ENCODE results near the gene SLC7A6OS. TPM values are rescaled to one million over a fixed set of nuclear protein-coding genes. Genes with fewer than 3 reads are reported as not detected.

Gene SLC7A6OS
- total RNA-seq, 4 donors from 2014 or later = 8.8 to 18.1 (median 10.1) TPM

DNA sequence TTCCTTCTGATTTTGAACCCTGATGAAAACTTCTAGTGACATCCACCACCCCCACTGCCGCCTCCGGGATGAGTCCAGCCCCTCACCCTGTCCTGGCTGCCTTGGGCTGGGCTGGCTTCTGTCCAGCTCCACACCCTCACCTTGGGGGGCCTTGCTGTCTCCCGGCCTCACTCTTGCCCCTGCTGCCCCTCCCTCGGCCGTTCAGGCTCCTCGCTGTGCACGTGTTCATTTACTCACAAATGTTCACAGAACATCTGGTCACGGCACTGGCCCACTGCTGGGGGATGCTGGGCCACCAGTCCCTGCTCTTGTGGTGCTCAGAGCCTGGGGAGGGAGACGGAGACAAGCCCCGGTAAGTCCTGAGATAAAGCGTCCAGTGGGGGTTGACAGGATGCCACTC, 40.7 kb upstream of the SLC7A6OS start:
- no peak for TF ChIP-seq POLR2A (IDR thresholded peaks at IDR 0.05)
- no peak for TF ChIP-seq EP300 (IDR thresholded peaks at IDR 0.05)
- no peak overlapping the region for H3K4me3 ChIP-seq
- WGBS = 89% methylated on average over 11 of the region's 11 CpGs
- no peaks in the 10 kb centered on the region for H3K9me3 ChIP-seq
- no peak for DNase-seq (ENCODE audit: low spot score in 2 of 2)
- peaks cover 6% of the 10 kb centered on the region for H3K4me1 ChIP-seq
- peaks cover 95% of the 10 kb centered on the region for H3K36me3 ChIP-seq
- no peaks in the 10 kb centered on the region for H3K27me3 ChIP-seq
- no peak overlapping the region for H3K27ac ChIP-seq

- no peak for DNase-seq (ENCODE audit: low spot score in 2 of 2)
- no peak overlapping the region for H3K27ac ChIP-seq
- WGBS = 91% methylated on average over 10 of the region's 10 CpGs
- H3K36me3 ChIP-seq = peaks cover 95% of the 10 kb centered on the region
- no peaks in the 10 kb centered on the region for H3K27me3 ChIP-seq
- H3K9me3 ChIP-seq = no peaks in the 10 kb centered on the region
- H3K4me3 ChIP-seq = no peak overlapping the region
- TF ChIP-seq EP300 (IDR thresholded peaks at IDR 0.05) = no peak
- no peak for TF ChIP-seq CTCF (IDR thresholded peaks at IDR 0.05)
- TF ChIP-seq POLR2A (IDR thresholded peaks at IDR 0.05) = no peak
- TF ChIP-seq POLR2AphosphoS5 (IDR thresholded peaks at IDR 0.05) = no peak
- H3K4me1 ChIP-seq = peaks cover 6% of the 10 kb centered on the region
Observed at GRCh38 chr16:68350813-68351350, 40.1 kb upstream of the SLC7A6OS start.

DNA sequence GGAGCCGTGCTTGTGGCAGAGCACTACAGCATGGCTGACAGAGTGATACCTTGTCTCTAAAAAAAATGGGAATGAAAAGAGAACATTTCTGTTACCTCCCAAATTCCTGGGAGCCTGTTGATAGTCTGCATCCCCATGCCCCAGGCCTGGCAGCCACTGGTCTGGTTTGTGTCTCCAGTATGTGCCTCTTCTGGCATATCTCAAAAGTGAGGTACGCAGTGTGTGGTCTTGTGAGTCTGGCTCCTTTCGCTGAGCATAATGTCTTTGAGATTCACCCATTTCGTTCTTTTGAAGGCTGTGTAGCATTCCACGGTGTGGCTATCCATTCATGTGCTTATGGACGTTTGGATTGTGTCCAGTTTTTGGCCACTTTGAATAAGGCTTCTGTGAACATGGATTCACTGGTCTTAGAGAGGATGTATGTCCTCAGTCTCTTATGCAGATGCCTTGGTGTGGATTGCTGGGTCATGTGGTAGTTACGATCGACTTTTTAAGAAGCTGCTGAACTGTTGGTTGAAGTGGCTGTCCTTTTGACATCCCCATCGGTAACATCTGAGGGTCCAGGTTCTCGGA, 39.2 kb upstream of the SLC7A6OS start:
- 88% methylated on average over 10 of the region's 10 CpGs for WGBS
- no peak for TF ChIP-seq EP300 (IDR thresholded peaks at IDR 0.05)
- no peak for TF ChIP-seq POLR2AphosphoS5 (IDR thresholded peaks at IDR 0.05)
- TF ChIP-seq CTCF (IDR thresholded peaks at IDR 0.05) = no peak
- no peak for TF ChIP-seq POLR2A (IDR thresholded peaks at IDR 0.05)
- no peak overlapping the region for H3K27ac ChIP-seq
- no peak overlapping the region for H3K4me3 ChIP-seq
- peaks cover 6% of the 10 kb centered on the region for H3K4me1 ChIP-seq
- no peaks in the 10 kb centered on the region for H3K27me3 ChIP-seq
- no peak for DNase-seq (ENCODE audit: low spot score in 2 of 2)
- H3K9me3 ChIP-seq = no peaks in the 10 kb centered on the region
- peaks cover 94% of the 10 kb centered on the region for H3K36me3 ChIP-seq

- TF ChIP-seq CTCF (IDR thresholded peaks at IDR 0.05) (no peak), POLR2AphosphoS5 (IDR thresholded peaks at IDR 0.05) (no peak), EP300 (IDR thresholded peaks at IDR 0.05) (no peak), POLR2A (IDR thresholded peaks at IDR 0.05) (no peak)
- Histone ChIP-seq H3K27me3 (no peaks in the 10 kb centered on the region), H3K4me3 (no peak overlapping the region), H3K36me3 (peaks cover 90% of the 10 kb centered on the region), H3K27ac (no peak overlapping the region), H3K4me1 (peaks cover 6% of the 10 kb centered on the region), H3K9me3 (no peaks in the 10 kb centered on the region)
- DNase-seq (ENCODE audit: low spot score in 2 of 2) = no peak
- 94% methylated on average over 27 of the region's 27 CpGs for WGBS
Observed at GRCh38 chr16:68348639-68349445, 38.1 kb upstream of the SLC7A6OS start.

DNA sequence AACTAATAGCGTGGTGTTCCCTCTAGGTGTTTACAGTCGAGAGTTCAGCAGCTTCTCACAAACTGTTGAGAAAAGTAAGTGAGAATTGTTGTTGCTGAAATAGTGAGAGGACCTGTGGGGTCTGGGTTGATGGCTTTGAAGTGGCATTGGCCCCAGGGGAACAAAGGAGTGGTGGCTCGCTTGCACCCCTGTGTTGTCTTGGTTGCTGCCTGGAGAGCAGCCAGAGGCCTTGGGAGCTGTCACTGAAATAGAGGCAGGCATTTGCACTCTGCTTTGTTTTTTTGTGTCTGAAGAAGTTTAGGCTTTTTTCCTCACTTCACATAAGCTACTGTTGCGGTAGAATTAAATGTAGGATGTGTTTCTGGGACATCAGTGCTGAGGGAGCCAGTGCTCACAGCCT, 36.9 kb upstream of the SLC7A6OS start:
- TF ChIP-seq CTCF (IDR thresholded peaks at IDR 0.05) = no peak
- no peak for TF ChIP-seq POLR2AphosphoS5 (IDR thresholded peaks at IDR 0.05)
- TF ChIP-seq EP300 (IDR thresholded peaks at IDR 0.05) = no peak
- no peak for TF ChIP-seq POLR2A (IDR thresholded peaks at IDR 0.05)
- no peak for DNase-seq (ENCODE audit: low spot score in 2 of 2)
- peaks cover 88% of the 10 kb centered on the region for H3K36me3 ChIP-seq
- peaks cover 6% of the 10 kb centered on the region for H3K4me1 ChIP-seq
- no peaks in the 10 kb centered on the region for H3K27me3 ChIP-seq
- WGBS = 84% methylated on average over 4 of the region's 4 CpGs
- no peaks in the 10 kb centered on the region for H3K9me3 ChIP-seq
- no peak overlapping the region for H3K27ac ChIP-seq
- H3K4me3 ChIP-seq = no peak overlapping the region

Measured in suprapubic skin (tissue), 4 donors.